Measurements from ENCODE around the gene RTKN.

DNA sequence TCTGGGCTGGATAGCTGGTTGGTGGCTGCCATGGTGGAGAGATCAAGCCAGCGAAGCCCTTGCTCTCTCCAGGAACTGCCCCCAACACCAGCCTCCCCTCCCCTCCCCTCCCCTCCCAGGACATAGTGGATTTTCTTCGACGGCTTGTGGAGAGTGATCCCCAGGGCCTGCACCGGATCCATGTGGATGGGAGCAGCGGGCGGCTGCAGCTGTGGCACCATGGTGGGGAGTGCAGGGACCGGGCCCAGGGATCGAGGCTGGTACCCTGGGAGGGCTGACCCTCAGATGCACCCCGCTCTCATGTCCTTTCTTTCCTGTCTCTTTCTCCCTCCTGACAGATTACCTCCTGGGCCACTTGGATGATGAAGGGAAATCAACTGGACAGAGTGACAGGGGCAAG is 48.2 kb upstream of the RTKN start:
- TF ChIP-seq POLR2A (IDR thresholded peaks at IDR 0.05) = no peak
- TF ChIP-seq, protein P1, sequence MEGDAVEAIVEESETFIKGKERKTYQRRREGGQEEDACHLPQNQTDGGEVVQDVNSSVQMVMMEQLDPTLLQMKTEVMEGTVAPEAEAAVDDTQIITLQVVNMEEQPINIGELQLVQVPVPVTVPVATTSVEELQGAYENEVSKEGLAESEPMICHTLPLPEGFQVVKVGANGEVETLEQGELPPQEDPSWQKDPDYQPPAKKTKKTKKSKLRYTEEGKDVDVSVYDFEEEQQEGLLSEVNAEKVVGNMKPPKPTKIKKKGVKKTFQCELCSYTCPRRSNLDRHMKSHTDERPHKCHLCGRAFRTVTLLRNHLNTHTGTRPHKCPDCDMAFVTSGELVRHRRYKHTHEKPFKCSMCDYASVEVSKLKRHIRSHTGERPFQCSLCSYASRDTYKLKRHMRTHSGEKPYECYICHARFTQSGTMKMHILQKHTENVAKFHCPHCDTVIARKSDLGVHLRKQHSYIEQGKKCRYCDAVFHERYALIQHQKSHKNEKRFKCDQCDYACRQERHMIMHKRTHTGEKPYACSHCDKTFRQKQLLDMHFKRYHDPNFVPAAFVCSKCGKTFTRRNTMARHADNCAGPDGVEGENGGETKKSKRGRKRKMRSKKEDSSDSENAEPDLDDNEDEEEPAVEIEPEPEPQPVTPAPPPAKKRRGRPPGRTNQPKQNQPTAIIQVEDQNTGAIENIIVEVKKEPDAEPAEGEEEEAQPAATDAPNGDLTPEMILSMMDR (IDR thresholded peaks at IDR 0.05) = no peak
